ENCODE results near the gene SLC34A3.
"Not testable (repeated sequence)": the region's sequence is repeated elsewhere in the genome, so short reads cannot be mapped to it uniquely, and the experiment has no call there.

Gene SLC34A3

GRCh38 chr9:137236238-137236935, 5.7 kb downstream of the SLC34A3 start:
- H3K9me3 ChIP-seq (ENCODE audit: control insufficient read depth, insufficient read depth, low read length): no peaks in the 10 kb centered on the region
- no peaks in the 10 kb centered on the region for H3K36me3 ChIP-seq (ENCODE audit: control insufficient read depth, insufficient read depth, low read length)
- H3K9ac ChIP-seq (ENCODE audit: low read depth, low read length): no peak overlapping the region
- no peaks in the 10 kb centered on the region for H3K27me3 ChIP-seq (ENCODE audit: control insufficient read depth, insufficient read depth, low read length)
- H3K4me1 ChIP-seq (ENCODE audit: control insufficient read depth, insufficient read depth, low read length): no peaks in the 10 kb centered on the region
- peak overlapping the region; percentile 13 for H3K4me3 ChIP-seq (ENCODE audit: low read depth, low read length)

GRCh38 chr9:137236936-137237421, 6.3 kb downstream of the SLC34A3 start:
- no peaks in the 10 kb centered on the region for H3K9me3 ChIP-seq (ENCODE audit: control insufficient read depth, insufficient read depth, low read length)
- no peaks in the 10 kb centered on the region for H3K4me1 ChIP-seq (ENCODE audit: control insufficient read depth, insufficient read depth, low read length)
- H3K4me3 ChIP-seq (ENCODE audit: low read depth, low read length): peak overlapping the region; percentile 13
- H3K27me3 ChIP-seq (ENCODE audit: control insufficient read depth, insufficient read depth, low read length): no peaks in the 10 kb centered on the region
- H3K36me3 ChIP-seq (ENCODE audit: control insufficient read depth, insufficient read depth, low read length): peaks cover 2% of the 10 kb centered on the region
- no peak overlapping the region for H3K9ac ChIP-seq (ENCODE audit: low read depth, low read length)

GRCh38 chr9:137237759-137238726, 7.3 kb downstream of the SLC34A3 start:
- Histone ChIP-seq H3K9ac (ENCODE audit: low read depth, low read length) (no peak overlapping the region), H3K9me3 (ENCODE audit: control insufficient read depth, insufficient read depth, low read length) (no peaks in the 10 kb centered on the region), H3K27me3 (ENCODE audit: control insufficient read depth, insufficient read depth, low read length) (no peaks in the 10 kb centered on the region), H3K36me3 (ENCODE audit: control insufficient read depth, insufficient read depth, low read length) (peaks cover 12% of the 10 kb centered on the region), H3K4me1 (ENCODE audit: control insufficient read depth, insufficient read depth, low read length) (no peaks in the 10 kb centered on the region), H3K4me3 (ENCODE audit: low read depth, low read length) (no peak overlapping the region)

- peak overlapping the region; percentile 75 for H3K4me3 ChIP-seq (ENCODE audit: low read depth, low read length)
- not testable (repeated sequence) for H3K4me1 ChIP-seq (ENCODE audit: control insufficient read depth, insufficient read depth, low read length); H3K27me3 ChIP-seq (ENCODE audit: control insufficient read depth, insufficient read depth, low read length)
These were observed 9.0 kb downstream of the SLC34A3 start for GRCh38 chr9:137239541-137240200.

GRCh38 chr9:137240318-137240840, 9.7 kb downstream of the SLC34A3 start:
- Histone ChIP-seq H3K4me3 (ENCODE audit: low read depth, low read length) (peak overlapping the region; percentile 75), H3K36me3 (ENCODE audit: control insufficient read depth, insufficient read depth, low read length) (peaks cover 19% of the 10 kb centered on the region), H3K9ac (ENCODE audit: low read depth, low read length) (peak overlapping the region; percentile 83), H3K4me1 (ENCODE audit: control insufficient read depth, insufficient read depth, low read length) (peaks cover 5% of the 10 kb centered on the region), H3K9me3 (ENCODE audit: control insufficient read depth, insufficient read depth, low read length) (no peaks in the 10 kb centered on the region), H3K27me3 (ENCODE audit: control insufficient read depth, insufficient read depth, low read length) (no peaks in the 10 kb centered on the region)

More at GRCh38 chr9:137239541-137240200, 9.0 kb downstream of the SLC34A3 start:
- peaks cover 19% of the 10 kb centered on the region for H3K36me3 ChIP-seq (ENCODE audit: control insufficient read depth, insufficient read depth, low read length)
- H3K9ac ChIP-seq (ENCODE audit: low read depth, low read length): peak overlapping the region; percentile 83
- not testable (repeated sequence) for H3K9me3 ChIP-seq (ENCODE audit: control insufficient read depth, insufficient read depth, low read length)

- H3K4me1 ChIP-seq (ENCODE audit: control insufficient read depth, insufficient read depth, low read length): peaks cover 5% of the 10 kb centered on the region
- peak within 1 kb of the TSS; percentile 77 for H3K4me3 ChIP-seq (ENCODE audit: low read depth, low read length)
- peak within 1 kb of the TSS; percentile 83 for H3K9ac ChIP-seq (ENCODE audit: low read depth, low read length)
- no peaks in the 10 kb centered on the region for H3K9me3 ChIP-seq (ENCODE audit: control insufficient read depth, insufficient read depth, low read length)
- H3K36me3 ChIP-seq (ENCODE audit: control insufficient read depth, insufficient read depth, low read length): peaks cover 19% of the 10 kb centered on the region
- H3K27me3 ChIP-seq (ENCODE audit: control insufficient read depth, insufficient read depth, low read length): no peaks in the 10 kb centered on the region
These were observed 10.3 kb downstream of the SLC34A3 start, which contains the start of gene TUBB4B for GRCh38 chr9:137240841-137241489. Gene TUBB4B (plus strand): TSS chr9:137241287. CDS start chr9:137241361, 74 bp downstream.

GRCh38 chr9:137241490-137242268, 11.0 kb downstream of the SLC34A3 start:
- Histone ChIP-seq H3K9me3 (ENCODE audit: control insufficient read depth, insufficient read depth, low read length) (no peaks in the 10 kb centered on the region), H3K4me3 (ENCODE audit: low read depth, low read length) (peak overlapping the region; percentile 77), H3K9ac (ENCODE audit: low read depth, low read length) (peak overlapping the region; percentile 81), H3K27me3 (ENCODE audit: control insufficient read depth, insufficient read depth, low read length) (no peaks in the 10 kb centered on the region), H3K36me3 (ENCODE audit: control insufficient read depth, insufficient read depth, low read length) (peaks cover 19% of the 10 kb centered on the region), H3K4me1 (ENCODE audit: control insufficient read depth, insufficient read depth, low read length) (peaks cover 5% of the 10 kb centered on the region)

GRCh38 chr9:137242269-137243203, 11.8 kb downstream of the SLC34A3 start:
- Histone ChIP-seq H3K36me3 (ENCODE audit: control insufficient read depth, insufficient read depth, low read length) (peaks cover 19% of the 10 kb centered on the region), H3K9me3 (ENCODE audit: control insufficient read depth, insufficient read depth, low read length) (no peaks in the 10 kb centered on the region), H3K27me3 (ENCODE audit: control insufficient read depth, insufficient read depth, low read length) (no peaks in the 10 kb centered on the region), H3K4me1 (ENCODE audit: control insufficient read depth, insufficient read depth, low read length) (peaks cover 5% of the 10 kb centered on the region), H3K4me3 (ENCODE audit: low read depth, low read length) (peak overlapping the region; percentile 77), H3K9ac (ENCODE audit: low read depth, low read length) (no peak overlapping the region)

GRCh38 chr9:137243266-137243625, 12.5 kb downstream of the SLC34A3 start:
- not testable (repeated sequence) for H3K27me3 ChIP-seq (ENCODE audit: control insufficient read depth, insufficient read depth, low read length); H3K9me3 ChIP-seq (ENCODE audit: control insufficient read depth, insufficient read depth, low read length); H3K9ac ChIP-seq (ENCODE audit: low read depth, low read length); H3K4me1 ChIP-seq (ENCODE audit: control insufficient read depth, insufficient read depth, low read length); H3K4me3 ChIP-seq (ENCODE audit: low read depth, low read length)
- H3K36me3 ChIP-seq (ENCODE audit: control insufficient read depth, insufficient read depth, low read length): peaks cover 19% of the 10 kb centered on the region
